Left ventricle myocardium inferior (tissue), 1 donor: Measurements from ENCODE around the gene TMEM117. TPM values are rescaled to one million over a fixed set of nuclear protein-coding genes. Genes with fewer than 3 reads are reported as not detected.
"Not testable (repeated sequence)": the region's sequence is repeated elsewhere in the genome, so short reads cannot be mapped to it uniquely, and the experiment has no call there.

Experiments used
- DNase-seq: peaks from one replicate; pipeline ENCODE4 v3.0.0-alpha.2; 2020
- H3K27ac ChIP-seq: fragments of 200-600 bp; replicated peaks from 2 replicates; pipeline ENCODE4 v1.8.0; 2021
- H3K27me3 ChIP-seq: fragments of 200-600 bp; 2 replicates; pipeline ENCODE4 v1.8.0; 2021; ENCODE audit warnings: low read depth
- H3K36me3 ChIP-seq: fragments of 200-600 bp; 2 replicates; pipeline ENCODE4 v1.8.0; 2021
- H3K4me1 ChIP-seq: fragments of 200-600 bp; 2 replicates; pipeline ENCODE4 v1.8.0; 2021
- H3K4me3 ChIP-seq: fragments of 200-600 bp; 2 replicates; pipeline ENCODE4 v1.8.0; 2021; ENCODE audit warnings: mild to moderate bottlenecking, moderate library complexity
- H3K9me3 ChIP-seq: fragments of 200-600 bp; replicated peaks from 2 replicates; pipeline ENCODE4 v1.8.0; 2021
- intact Hi-C: fragments of 100-400 bp; cut with micrococcal nuclease; formaldehyde crosslinking; loops from one replicate; pipeline ENCODE4 v1.11.0; 2022
- total RNA-seq: library from RNA; stranded (reverse); fragmentation: NEBNext Ultra II Directional; extraction: Animal tissue kit (Norgen Biotek cat#: 25700); gene quantifications from one replicate; pipeline ENCODE4 v1.2.1, GENCODE V29; 2021
- TF ChIP-seq, protein P1 (sequence below): fragments of 200-600 bp; IDR thresholded peaks from 2 replicates; pipeline ENCODE4 v1.8.0; 2021; ENCODE audit warnings: antibody characterized with exemption, mild to moderate bottlenecking, borderline replicate concordance
- donor health status: DM: no; HTN: yes; CAD: no; lungs with severe emphysema.

TMEM117 gene
- total RNA-seq, 1 donor from 2014 or later, result 6.7 TPM

DNA sequence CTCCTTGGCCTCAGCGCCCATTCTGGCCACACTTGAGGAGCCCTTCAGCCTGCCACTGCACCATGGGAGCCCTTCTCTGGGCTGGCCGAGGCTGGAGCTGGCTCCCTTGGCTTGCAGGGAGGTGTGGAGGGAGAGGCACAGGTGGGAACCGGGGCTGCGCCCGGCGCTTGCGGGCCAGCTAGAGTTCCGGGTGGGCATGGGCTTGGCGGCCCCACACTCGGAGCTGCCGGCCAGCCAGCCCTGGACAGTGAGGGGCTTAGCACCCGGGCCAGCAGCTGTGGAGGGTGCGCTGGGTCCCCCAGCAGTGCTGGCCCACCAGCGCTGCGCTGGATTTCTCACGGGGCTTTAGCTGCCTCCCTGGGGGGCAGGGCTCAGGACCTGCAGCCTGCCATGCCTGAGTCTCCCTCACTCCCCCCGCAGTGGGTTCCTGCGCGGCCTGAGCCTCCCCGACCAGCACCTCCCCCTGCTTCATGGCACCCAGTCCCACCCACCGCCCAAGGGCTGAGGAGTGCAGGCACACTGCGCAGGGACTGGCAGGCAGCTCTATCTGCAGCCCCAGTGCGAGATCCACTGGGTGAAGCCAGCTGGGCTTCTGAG lies 28.0 kb downstream of the TMEM117 start:
- TF ChIP-seq, protein P1, sequence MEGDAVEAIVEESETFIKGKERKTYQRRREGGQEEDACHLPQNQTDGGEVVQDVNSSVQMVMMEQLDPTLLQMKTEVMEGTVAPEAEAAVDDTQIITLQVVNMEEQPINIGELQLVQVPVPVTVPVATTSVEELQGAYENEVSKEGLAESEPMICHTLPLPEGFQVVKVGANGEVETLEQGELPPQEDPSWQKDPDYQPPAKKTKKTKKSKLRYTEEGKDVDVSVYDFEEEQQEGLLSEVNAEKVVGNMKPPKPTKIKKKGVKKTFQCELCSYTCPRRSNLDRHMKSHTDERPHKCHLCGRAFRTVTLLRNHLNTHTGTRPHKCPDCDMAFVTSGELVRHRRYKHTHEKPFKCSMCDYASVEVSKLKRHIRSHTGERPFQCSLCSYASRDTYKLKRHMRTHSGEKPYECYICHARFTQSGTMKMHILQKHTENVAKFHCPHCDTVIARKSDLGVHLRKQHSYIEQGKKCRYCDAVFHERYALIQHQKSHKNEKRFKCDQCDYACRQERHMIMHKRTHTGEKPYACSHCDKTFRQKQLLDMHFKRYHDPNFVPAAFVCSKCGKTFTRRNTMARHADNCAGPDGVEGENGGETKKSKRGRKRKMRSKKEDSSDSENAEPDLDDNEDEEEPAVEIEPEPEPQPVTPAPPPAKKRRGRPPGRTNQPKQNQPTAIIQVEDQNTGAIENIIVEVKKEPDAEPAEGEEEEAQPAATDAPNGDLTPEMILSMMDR, result no peak
- Histone ChIP-seq H3K27me3 (no peaks in the 10 kb centered on the region), H3K36me3 (no peaks in the 10 kb centered on the region), H3K9me3 (no peaks in the 10 kb centered on the region), H3K27ac (no peak overlapping the region), H3K4me1 (peaks cover 12% of the 10 kb centered on the region), H3K4me3 (no peak overlapping the region)
- no peak for DNase-seq
- intact Hi-C loops, result no loop called here

DNA sequence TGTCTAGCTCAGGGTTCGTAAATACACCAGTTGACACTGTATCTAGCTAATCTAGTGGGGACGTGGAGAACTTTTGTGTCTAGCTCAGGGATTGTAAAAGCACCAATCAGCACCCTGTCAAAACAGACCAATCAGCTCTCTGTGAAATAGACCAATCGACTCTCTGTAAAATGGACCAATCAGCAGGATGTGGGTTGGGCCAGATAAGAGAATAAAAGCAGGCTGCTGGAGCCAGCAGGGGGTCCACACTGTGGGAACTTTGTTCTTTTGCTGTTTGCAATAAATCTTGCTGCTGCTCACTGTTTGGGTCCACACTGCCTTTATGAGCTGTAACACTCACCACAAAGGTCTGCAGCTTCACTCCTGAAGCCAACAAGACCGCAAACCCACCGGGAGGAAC lies 28.7 kb downstream of the TMEM117 start:
- intact Hi-C loops, DNase-seq, H3K27ac ChIP-seq, H3K27me3 ChIP-seq, H3K36me3 ChIP-seq, H3K9me3 ChIP-seq, H3K4me3 ChIP-seq: not testable (repeated sequence)
- peaks cover 12% of the 10 kb centered on the region for H3K4me1 ChIP-seq

DNA sequence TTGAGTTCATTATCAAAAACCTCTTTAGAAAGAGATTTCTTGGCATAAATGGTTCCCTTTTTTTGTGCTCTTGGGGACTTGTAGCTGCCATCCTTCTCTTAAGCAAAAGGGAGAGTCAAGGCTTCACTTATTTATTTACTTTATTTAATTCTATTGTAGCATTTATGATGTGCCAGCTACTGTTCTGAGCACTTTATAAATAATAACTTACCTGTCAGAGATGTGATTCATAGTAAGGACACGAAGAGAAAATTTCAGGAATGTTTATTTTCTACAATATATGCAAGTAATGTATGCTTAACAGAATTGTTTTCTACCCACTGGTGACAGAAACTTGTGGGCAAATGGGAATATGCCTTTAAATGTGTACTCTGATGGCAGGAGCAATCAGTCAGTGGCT lies 33.3 kb downstream of the TMEM117 start:
- no peak overlapping the region for H3K27ac ChIP-seq
- H3K4me1 ChIP-seq, result peaks cover 10% of the 10 kb centered on the region
- DNase-seq, result no peak
- intact Hi-C loops, result no loop called here
- H3K4me3 ChIP-seq, result no peak overlapping the region
- H3K9me3 ChIP-seq, result no peaks in the 10 kb centered on the region
- no peaks in the 10 kb centered on the region for H3K27me3 ChIP-seq
- no peaks in the 10 kb centered on the region for H3K36me3 ChIP-seq
- TF ChIP-seq, protein P1, result no peak

DNA sequence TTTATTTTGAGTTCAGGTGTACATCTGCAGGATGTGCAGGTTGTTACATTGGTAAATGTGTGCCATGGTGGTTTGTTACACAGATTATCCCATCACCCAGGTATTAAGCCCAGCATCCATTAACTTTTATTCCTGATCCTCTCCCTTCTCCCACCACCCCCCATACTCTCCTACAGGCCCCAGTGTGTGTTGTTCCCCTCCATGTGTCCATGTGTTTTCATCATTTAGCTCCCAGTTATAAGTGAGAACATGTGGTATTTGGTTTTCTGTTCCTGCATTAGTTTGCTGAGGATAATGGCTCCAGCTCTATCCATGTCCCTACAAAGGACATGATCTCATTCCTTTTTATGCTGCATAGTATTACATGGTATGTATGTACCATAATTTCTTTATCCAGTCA lies 33.9 kb downstream of the TMEM117 start:
- H3K4me3 ChIP-seq, H3K27ac ChIP-seq, intact Hi-C loops, H3K9me3 ChIP-seq, DNase-seq, H3K27me3 ChIP-seq, H3K36me3 ChIP-seq: not testable (repeated sequence)
- peaks cover 10% of the 10 kb centered on the region for H3K4me1 ChIP-seq

DNA sequence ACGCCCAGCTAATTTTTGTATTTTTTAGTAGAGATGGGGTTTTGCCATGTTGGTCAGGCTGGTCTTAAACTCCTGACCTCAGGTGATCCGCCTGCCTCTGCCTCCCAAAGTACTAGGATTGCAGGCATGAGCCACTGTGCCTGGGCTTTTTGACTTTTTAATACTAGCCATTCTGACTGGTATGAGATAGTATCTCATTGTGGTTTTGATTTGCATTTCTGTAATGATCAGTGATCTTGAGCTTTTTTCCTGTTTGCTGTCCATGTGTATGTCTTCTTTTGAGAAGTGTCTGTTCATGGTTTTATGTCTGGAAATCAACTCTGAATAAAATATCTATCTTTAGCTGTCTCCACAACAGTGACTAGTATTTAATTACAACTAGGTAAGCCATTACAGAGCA lies 35.4 kb downstream of the TMEM117 start:
- H3K9me3 ChIP-seq, intact Hi-C loops, H3K27me3 ChIP-seq, H3K27ac ChIP-seq, H3K4me3 ChIP-seq, H3K36me3 ChIP-seq, DNase-seq: not testable (repeated sequence)
- H3K4me1 ChIP-seq, result peaks cover 10% of the 10 kb centered on the region

DNA sequence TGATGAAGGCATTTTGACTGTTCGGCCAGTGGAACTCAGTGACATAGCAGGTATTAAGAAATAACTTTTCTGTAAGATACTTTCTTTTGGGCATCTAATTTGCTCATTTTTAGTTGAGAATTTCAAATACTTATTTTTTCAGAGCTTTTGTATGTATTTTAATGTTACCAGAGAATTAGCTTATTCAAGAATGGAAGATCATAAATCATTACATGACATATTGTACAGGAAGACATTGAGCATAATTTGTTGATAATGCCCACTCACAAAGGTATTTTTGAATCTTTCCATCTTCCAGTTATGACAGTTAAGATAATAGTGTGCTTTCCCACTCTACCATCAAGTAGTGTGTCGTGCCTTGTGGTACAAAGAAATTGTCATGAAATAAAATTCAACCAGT lies 36.5 kb downstream of the TMEM117 start:
- Histone ChIP-seq H3K4me1 (peaks cover 10% of the 10 kb centered on the region), H3K4me3 (no peak overlapping the region), H3K9me3 (no peaks in the 10 kb centered on the region), H3K36me3 (no peaks in the 10 kb centered on the region), H3K27ac (no peak overlapping the region), H3K27me3 (no peaks in the 10 kb centered on the region)
- DNase-seq, result no peak
- intact Hi-C loops, result no loop called here
- TF ChIP-seq, protein P1, result no peak

DNA sequence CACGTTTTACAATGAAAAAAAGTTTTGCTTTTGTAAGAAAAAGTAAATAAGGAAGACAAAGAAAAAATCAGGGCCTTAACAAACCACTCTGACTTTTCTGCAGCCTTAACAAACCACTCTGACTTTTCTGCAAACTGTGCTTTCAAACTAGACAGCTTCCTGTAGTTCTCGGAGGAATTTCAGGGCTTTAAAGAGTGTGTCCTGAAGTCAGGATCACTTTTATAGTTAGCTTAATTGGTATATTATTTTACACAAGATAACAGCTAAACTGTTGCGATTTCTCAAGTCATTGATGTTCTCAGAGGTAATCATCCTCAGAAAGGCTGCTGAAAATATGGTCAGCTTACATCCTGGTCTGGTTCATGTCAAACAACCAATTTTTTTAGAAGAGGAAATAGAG lies 42.2 kb downstream of the TMEM117 start:
- no peaks in the 10 kb centered on the region for H3K36me3 ChIP-seq
- DNase-seq, result no peak
- TF ChIP-seq, protein P1, result no peak
- no peaks in the 10 kb centered on the region for H3K4me1 ChIP-seq
- no peak overlapping the region for H3K27ac ChIP-seq
- intact Hi-C loops, result no loop called here
- H3K4me3 ChIP-seq, result no peak overlapping the region
- H3K27me3 ChIP-seq, result no peaks in the 10 kb centered on the region
- H3K9me3 ChIP-seq, result no peaks in the 10 kb centered on the region
